Psoas muscle (tissue), 8 donors: Measurements from ENCODE around the gene RPTOR. TPM values are rescaled to one million over a fixed set of nuclear protein-coding genes. Genes with fewer than 3 reads are reported as not detected.

Experiments
- ATAC-seq, 4 donors: fragments of 200-7000 bp; cut with Tn5 transposase; one replicate each; pipeline ENCODE4 v1.9.1; 2020; ENCODE audit warnings: moderate library complexity in 3 of 4, mild to moderate bottlenecking in 2 of 4
- DNase-seq, 2 donors: peaks; one replicate each; pipeline ENCODE4 v3.0.0-alpha.2; 2020
- H3K27ac ChIP-seq: fragments of 200-600 bp; one replicate; pipeline ENCODE4 v1.8.0; 2022
- H3K27me3 ChIP-seq, 3 donors: fragments of 200-600 bp in 1 of 3; one replicate each; pipeline versions ENCODE4 v1.6.1 to v1.8.0; 2013 to 2022; ENCODE audit warnings: low read length in 2 of 3, mild to moderate bottlenecking in 2 of 3, moderate library complexity in 1 of 3; ENCODE audit not compliant: insufficient read depth in 3 of 3
- H3K36me3 ChIP-seq, 2 donors: fragments of 200-600 bp in 1 of 2; one replicate each; pipeline versions ENCODE4 v1.6.1 to v1.8.0; 2013 to 2022; ENCODE audit warnings: low read depth in 1 of 2, mild to moderate bottlenecking in 1 of 2, moderate library complexity in 1 of 2; ENCODE audit not compliant: insufficient read depth in 1 of 2
- H3K4me1 ChIP-seq: fragments of 200-600 bp; one replicate; pipeline ENCODE4 v1.8.0; 2022
- H3K4me3 ChIP-seq: fragments of 200-600 bp; one replicate; pipeline ENCODE4 v1.8.0; 2022; ENCODE audit warnings: mild to moderate bottlenecking
- H3K9me3 ChIP-seq: fragments of 200-600 bp; one replicate; pipeline ENCODE4 v1.8.0; 2022
- WGBS, 3 donors: extraction: QIAGEN DNeasy Blood & Tissue Kit; methylation state at CpG; one replicate each; pipeline versions ENCODE4 v1.1.6 to v1.1.7; 2013; 5-methylcytosine and 5-hydroxymethylcytosine counted together
- intact Hi-C, 2 donors: fragments of 100-400 bp; cut with DNase I; formaldehyde crosslinking; loops; one replicate each; pipeline versions ENCODE4 v1.11.0 to v1.14.2; 2022
- polyA plus RNA-seq, 3 donors: library from polyadenylated mRNA; stranded (reverse); fragments of 200-250 nt; gene quantifications; one replicate each; pipeline ENCODE4 v1.2.3, GENCODE V29; 2013
- total RNA-seq, 4 donors: library from RNA; stranded (reverse); fragmentation: NEBNext Ultra II Directional in 2 of 4; extraction: Animal tissue kit (Norgen Biotek cat#: 25700) in 2 of 4; gene quantifications; one replicate each; pipeline versions ENCODE4 v1.2.1 to v1.2.4, GENCODE V29; 2021 to 2023
- TF ChIP-seq, protein P1 (sequence below): fragments of 200-600 bp; IDR thresholded peaks from one replicate; pipeline ENCODE4 v1.8.0; 2022; ENCODE audit warnings: antibody characterized with exemption
- donor health status: healthy with polysubstance abuse.
- donor health status: DM: no; HTN: no; CAD: no; lungs with moderate emphysema.
- donor health status: Bipolar disorder and iron deficiency.
- donor health status: healthy.
- donor health status: DM: yes; HTN: yes; CAD: no.
- donor health status: DM: no; HTN: no; CAD: no.
- donor health status: DM: no; HTN: no; CAD: no.
- donor health status: DM: yes; HTN: yes; CAD: no.

The RPTOR gene
- total and polyA plus RNA-seq, 7 donors: 13.6 to 82.2 (median 32.5) TPM

DNA sequence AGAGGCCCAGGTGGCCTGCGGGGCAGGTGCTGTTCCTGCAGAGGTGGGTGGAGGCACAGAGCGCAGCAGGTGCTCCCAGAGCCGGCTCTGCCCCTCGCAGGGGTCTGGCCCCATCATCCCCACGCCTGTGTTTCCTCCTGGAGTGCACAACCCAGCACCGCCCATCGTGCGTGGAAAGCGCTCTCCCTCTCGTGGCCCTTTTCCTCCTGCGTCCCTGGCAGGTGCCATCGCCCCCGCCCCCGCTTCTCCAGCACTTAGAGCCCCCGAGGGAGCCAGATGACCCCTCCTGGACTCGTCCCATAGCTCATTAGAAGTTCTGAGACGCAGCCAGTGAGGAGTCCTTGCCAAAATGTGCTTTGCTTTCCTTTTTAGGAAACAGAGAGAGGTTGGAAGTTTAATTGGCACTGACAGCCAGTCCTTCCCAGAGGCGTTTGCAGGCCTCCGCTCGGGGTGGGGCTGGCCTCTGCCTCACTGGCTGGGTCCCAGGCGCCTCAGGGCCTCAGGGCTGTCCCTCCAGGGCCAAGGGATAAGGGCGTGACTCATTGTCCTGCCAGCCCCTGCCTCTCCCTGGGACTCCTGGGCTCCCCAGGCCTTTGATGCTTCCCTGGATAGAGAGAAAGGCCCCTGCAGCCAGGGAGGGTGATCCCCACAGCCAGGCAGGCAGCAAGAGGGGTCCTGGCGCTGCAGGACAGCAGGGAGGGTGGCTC, 414.8 kb downstream of the RPTOR start:
- DNase-seq: peak; percentile 85 to 90
- ATAC-seq: peak; percentile 81 to 85 (median 84)
- H3K36me3 ChIP-seq: peaks cover 0 to 13% of the 10 kb centered on the region in 2 donors
- H3K27me3 ChIP-seq: no peaks in the 10 kb centered on the region
- intact Hi-C loops: loop anchor here in 1 of 2 donors (5.0 kb wide), 1 partner anchor 77 kb away; no protein-coding TSS in a partner anchor
- peak overlapping the region; percentile 81 for H3K27ac ChIP-seq
- H3K9me3 ChIP-seq: no peaks in the 10 kb centered on the region
- 22 to 28% (median 27%) methylated on average over 22 to 23 of the region's 23 CpGs for WGBS, 3 donors
- TF ChIP-seq, protein P1, sequence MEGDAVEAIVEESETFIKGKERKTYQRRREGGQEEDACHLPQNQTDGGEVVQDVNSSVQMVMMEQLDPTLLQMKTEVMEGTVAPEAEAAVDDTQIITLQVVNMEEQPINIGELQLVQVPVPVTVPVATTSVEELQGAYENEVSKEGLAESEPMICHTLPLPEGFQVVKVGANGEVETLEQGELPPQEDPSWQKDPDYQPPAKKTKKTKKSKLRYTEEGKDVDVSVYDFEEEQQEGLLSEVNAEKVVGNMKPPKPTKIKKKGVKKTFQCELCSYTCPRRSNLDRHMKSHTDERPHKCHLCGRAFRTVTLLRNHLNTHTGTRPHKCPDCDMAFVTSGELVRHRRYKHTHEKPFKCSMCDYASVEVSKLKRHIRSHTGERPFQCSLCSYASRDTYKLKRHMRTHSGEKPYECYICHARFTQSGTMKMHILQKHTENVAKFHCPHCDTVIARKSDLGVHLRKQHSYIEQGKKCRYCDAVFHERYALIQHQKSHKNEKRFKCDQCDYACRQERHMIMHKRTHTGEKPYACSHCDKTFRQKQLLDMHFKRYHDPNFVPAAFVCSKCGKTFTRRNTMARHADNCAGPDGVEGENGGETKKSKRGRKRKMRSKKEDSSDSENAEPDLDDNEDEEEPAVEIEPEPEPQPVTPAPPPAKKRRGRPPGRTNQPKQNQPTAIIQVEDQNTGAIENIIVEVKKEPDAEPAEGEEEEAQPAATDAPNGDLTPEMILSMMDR: no peak
- H3K4me1 ChIP-seq: peaks cover 41% of the 10 kb centered on the region
- H3K4me3 ChIP-seq: no peak overlapping the region

DNA sequence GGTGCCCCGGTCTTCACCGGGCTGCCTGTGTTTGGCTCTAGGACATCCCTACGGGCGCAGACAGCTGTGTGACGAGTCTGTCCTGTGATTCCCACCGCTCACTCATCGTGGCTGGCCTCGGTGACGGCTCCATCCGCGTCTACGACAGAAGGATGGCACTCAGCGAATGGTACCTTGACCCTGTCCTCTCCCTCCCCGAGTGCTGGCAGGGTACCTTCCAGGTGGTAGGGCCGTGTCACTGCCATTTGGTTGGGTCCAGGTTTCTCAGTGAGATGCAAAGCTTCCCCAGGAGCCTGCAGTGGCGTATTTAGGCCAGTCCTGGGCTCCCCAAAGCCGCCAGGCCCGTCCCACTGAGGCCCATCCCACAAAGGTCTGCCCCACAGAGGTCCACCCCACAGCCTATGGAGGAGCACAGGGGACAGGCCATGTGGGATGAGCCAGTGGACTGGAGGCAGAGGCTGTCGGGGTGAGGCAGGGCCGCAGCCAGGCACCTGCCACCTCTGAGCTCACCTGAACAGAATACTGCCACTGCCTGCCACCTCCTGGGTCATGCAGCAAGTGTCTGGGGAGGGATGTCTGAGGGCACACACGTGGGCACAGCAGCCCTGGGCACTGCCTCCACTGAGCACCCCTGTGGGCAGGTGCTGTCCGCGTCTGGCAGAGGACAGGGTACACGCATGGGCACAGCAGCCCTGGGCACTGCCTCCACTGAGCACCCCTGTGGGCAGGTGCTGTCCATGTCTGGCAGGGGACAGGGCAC, 415.6 kb downstream of the RPTOR start:
- Histone ChIP-seq H3K27me3 (no peaks in the 10 kb centered on the region), H3K4me3 (no peak overlapping the region), H3K27ac (peak overlapping the region; percentile 81), H3K9me3 (no peaks in the 10 kb centered on the region), H3K36me3 (peaks cover 0 to 20% of the 10 kb centered on the region in 2 donors), H3K4me1 (peaks cover 41% of the 10 kb centered on the region)
- intact Hi-C loops: no loop called here
- ATAC-seq: peak; percentile 21 to 36 (median 29)
- TF ChIP-seq, protein P1: no peak
- WGBS, 3 donors: 50 to 63% (median 56%) methylated on average over 24 of the region's 24 CpGs
- peak in 1 of 2 donors; percentile 51 for DNase-seq

DNA sequence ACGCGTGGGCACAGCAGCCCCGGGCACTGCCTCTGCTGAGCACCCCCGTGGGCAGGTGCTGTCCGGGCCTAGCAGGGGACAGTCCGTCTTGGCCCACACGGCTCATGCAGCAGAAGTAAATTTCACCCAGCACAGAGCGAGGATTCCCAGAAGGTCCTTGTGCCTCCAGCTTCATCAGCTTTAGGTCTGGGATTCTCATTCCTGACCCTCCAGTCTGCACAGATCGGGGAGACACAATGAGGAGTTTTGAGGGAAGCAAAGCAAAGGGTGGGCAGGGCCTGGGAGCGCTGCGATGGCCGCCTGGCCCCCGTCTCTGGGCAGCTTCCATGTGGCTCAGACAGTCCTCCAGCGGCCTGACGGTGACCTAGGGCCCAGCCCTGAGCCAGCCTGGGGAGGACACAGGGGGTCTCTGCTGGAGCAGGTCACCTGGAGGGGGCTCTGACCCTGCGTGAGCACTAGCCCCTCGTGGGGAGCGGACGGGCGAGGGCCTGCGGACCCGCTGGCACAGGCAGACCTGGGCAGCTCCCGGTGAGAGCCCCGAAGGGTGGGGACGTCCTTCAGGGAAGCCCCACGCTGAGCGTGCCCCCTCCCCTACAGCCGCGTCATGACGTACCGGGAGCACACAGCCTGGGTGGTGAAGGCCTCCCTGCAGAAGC, 416.3 kb downstream of the RPTOR start:
- H3K36me3 ChIP-seq: peaks cover 0 to 26% of the 10 kb centered on the region in 2 donors
- intact Hi-C loops: no loop called here
- no peaks in the 10 kb centered on the region for H3K9me3 ChIP-seq
- ATAC-seq: no peak
- no peaks in the 10 kb centered on the region for H3K27me3 ChIP-seq
- peaks cover 41% of the 10 kb centered on the region for H3K4me1 ChIP-seq
- H3K27ac ChIP-seq: peak overlapping the region; percentile 81
- TF ChIP-seq, protein P1: no peak
- H3K4me3 ChIP-seq: no peak overlapping the region
- peak in 1 of 2 donors; percentile 54 for DNase-seq
- WGBS, 3 donors: 56 to 72% (median 57%) methylated on average over 31 of the region's 31 CpGs

DNA sequence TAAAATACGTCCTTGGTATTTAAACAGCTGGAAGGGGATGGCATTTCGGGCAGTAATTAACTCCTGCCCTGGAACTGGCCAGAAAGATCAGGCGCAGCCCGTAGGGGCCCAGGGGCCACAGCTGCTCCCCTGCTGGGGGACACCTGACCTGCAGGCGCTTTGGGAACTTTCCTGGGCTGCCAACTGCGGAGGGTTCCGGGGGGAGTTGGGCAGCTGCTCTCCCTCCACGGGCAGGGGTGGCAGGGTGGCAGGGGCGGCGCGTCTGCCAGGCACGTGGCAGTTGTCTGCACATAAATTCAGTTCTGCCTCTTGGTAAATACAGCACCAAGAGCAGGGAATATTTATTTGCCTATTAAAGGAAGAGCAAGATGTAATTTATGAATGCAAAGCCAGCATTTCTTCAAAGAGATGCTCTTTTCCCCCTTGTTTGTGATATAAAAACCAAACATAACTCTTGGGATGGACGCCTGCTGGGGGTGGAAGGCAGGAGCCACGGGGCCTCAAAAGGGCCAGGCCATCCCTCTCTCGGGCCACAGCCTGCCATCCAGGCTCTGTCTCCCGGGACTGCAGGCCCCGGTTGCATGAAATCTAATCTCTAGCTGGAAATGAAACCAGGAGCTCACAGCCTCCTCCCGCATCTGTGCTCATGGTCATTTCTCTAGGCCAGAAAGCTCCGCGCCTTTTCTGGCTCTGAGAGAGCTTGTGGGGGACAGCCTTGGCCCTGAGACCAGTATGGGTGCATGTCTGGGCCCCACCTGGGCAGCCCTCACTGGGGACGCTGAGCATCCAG, 417.1 kb downstream of the RPTOR start:
- Histone ChIP-seq H3K4me1 (peaks cover 41% of the 10 kb centered on the region), H3K4me3 (no peak overlapping the region), H3K9me3 (no peaks in the 10 kb centered on the region), H3K27me3 (no peaks in the 10 kb centered on the region), H3K27ac (peak overlapping the region; percentile 81), H3K36me3 (peaks cover 0 to 26% of the 10 kb centered on the region in 2 donors)
- DNase-seq (peak in 1 of 2 donors; percentile 73), ATAC-seq (peak; percentile 25 to 57 (median 50))
- intact Hi-C loops: no loop called here
- TF ChIP-seq, protein P1: peak; percentile 24
- WGBS, 3 donors: 26 to 45% (median 32%) methylated on average over 21 of the region's 21 CpGs
